Endothelial cell (in vitro differentiated cells): ENCODE data around the gene HDAC4. TPM values are rescaled to one million over a fixed set of nuclear protein-coding genes. Genes with fewer than 3 reads are reported as not detected.

Experiments
- DNase-seq: peaks from one replicate; pipeline ENCODE4 v3.0.0; 2021; ENCODE audit warnings: low spot score
- H3K27ac Mint-ChIP-seq: one replicate; pipeline ENCODE4 v1.8.0; 2021; ENCODE audit warnings: mixed read lengths, inconsistent platforms; ENCODE audit not compliant: unreplicated experiment
- H3K27me3 Mint-ChIP-seq: one replicate; pipeline ENCODE4 v1.8.0; 2021; ENCODE audit warnings: mild to moderate bottlenecking, moderate library complexity, mixed read lengths, inconsistent platforms; ENCODE audit not compliant: unreplicated experiment
- H3K36me3 Mint-ChIP-seq: one replicate; pipeline ENCODE4 v1.8.0; 2021; ENCODE audit warnings: mild to moderate bottlenecking, low read depth, mixed read lengths, inconsistent platforms; ENCODE audit not compliant: unreplicated experiment
- H3K4me1 Mint-ChIP-seq: one replicate; pipeline ENCODE4 v1.8.0; 2021; ENCODE audit warnings: mild to moderate bottlenecking, mixed read lengths, inconsistent platforms; ENCODE audit not compliant: unreplicated experiment
- H3K4me3 Mint-ChIP-seq: one replicate; pipeline ENCODE4 v1.8.0; 2021; ENCODE audit warnings: mild to moderate bottlenecking, mixed read lengths, inconsistent platforms; ENCODE audit not compliant: unreplicated experiment
- H3K9me3 Mint-ChIP-seq: one replicate; pipeline ENCODE4 v1.8.0; 2021; ENCODE audit warnings: mixed read lengths, inconsistent platforms; ENCODE audit not compliant: unreplicated experiment
- CTCF ChIP-seq: fragments of 200-600 bp; sonication (generic); IDR thresholded peaks from one replicate; pipeline ENCODE4 v1.5.0; 2021; ENCODE audit warnings: antibody characterized with exemption; ENCODE audit not compliant: unreplicated experiment
- total RNA-seq: library from RNA; stranded (reverse); fragmentation: NEBNext Ultra II Directional; extraction: Animal tissue kit (Norgen Biotek cat#: 25700); gene quantifications from one replicate; pipeline ENCODE4 v1.2.1, GENCODE V29; 2021; ENCODE audit not compliant: unreplicated experiment

Gene HDAC4
- total RNA-seq, 1 donor from 2014 or later = 26.0 TPM

- H3K36me3 Mint-ChIP-seq = peaks cover 18% of the 10 kb centered on the region
- H3K4me1 Mint-ChIP-seq = peaks cover 8% of the 10 kb centered on the region
- no peak overlapping the region for H3K4me3 Mint-ChIP-seq
- no peak overlapping the region for H3K27ac Mint-ChIP-seq
- DNase-seq = no peak
- no peak for TF ChIP-seq CTCF
- H3K27me3 Mint-ChIP-seq = peaks cover 4% of the 10 kb centered on the region
- no peaks in the 10 kb centered on the region for H3K9me3 Mint-ChIP-seq
These were observed 49.1 kb downstream of the HDAC4 start for GRCh38 chr2:239351687-239352086.

- H3K27me3 Mint-ChIP-seq = peaks cover 4% of the 10 kb centered on the region
- no peak for DNase-seq
- no peaks in the 10 kb centered on the region for H3K9me3 Mint-ChIP-seq
- H3K4me1 Mint-ChIP-seq = peaks cover 8% of the 10 kb centered on the region
- peaks cover 9% of the 10 kb centered on the region for H3K36me3 Mint-ChIP-seq
- no peak for TF ChIP-seq CTCF
- H3K4me3 Mint-ChIP-seq = no peak overlapping the region
- H3K27ac Mint-ChIP-seq = no peak overlapping the region
These were observed 51.2 kb downstream of the HDAC4 start for GRCh38 chr2:239349453-239350135.

- Mint-ChIP-seq H3K36me3 (peaks cover 9% of the 10 kb centered on the region), H3K27me3 (peaks cover 7% of the 10 kb centered on the region), H3K4me3 (no peak overlapping the region), H3K27ac (no peak overlapping the region), H3K4me1 (peaks cover 8% of the 10 kb centered on the region), H3K9me3 (no peaks in the 10 kb centered on the region)
- no peak for TF ChIP-seq CTCF
- no peak for DNase-seq
These were observed 52.0 kb downstream of the HDAC4 start for GRCh38 chr2:239348563-239349452.

GRCh38 chr2:239346676-239347075 is 54.1 kb downstream of the HDAC4 start:
- no peak overlapping the region for H3K27ac Mint-ChIP-seq
- H3K9me3 Mint-ChIP-seq = no peaks in the 10 kb centered on the region
- peaks cover 5% of the 10 kb centered on the region for H3K36me3 Mint-ChIP-seq
- no peak for TF ChIP-seq CTCF
- H3K4me1 Mint-ChIP-seq = no peaks in the 10 kb centered on the region
- H3K4me3 Mint-ChIP-seq = no peak overlapping the region
- DNase-seq = no peak
- H3K27me3 Mint-ChIP-seq = peaks cover 7% of the 10 kb centered on the region

- H3K27ac Mint-ChIP-seq = no peak overlapping the region
- peaks cover 5% of the 10 kb centered on the region for H3K36me3 Mint-ChIP-seq
- H3K4me1 Mint-ChIP-seq = no peaks in the 10 kb centered on the region
- no peak for TF ChIP-seq CTCF
- no peak for DNase-seq
- no peak overlapping the region for H3K4me3 Mint-ChIP-seq
- no peaks in the 10 kb centered on the region for H3K9me3 Mint-ChIP-seq
- H3K27me3 Mint-ChIP-seq = peaks cover 7% of the 10 kb centered on the region
These were observed 55.6 kb downstream of the HDAC4 start for GRCh38 chr2:239345251-239345650.
